ENCODE measurements around the gene ARID4B. TPM values are rescaled to one million over a fixed set of nuclear protein-coding genes. Genes with fewer than 3 reads are reported as not detected.

The ARID4B gene
- polyA plus RNA-seq, 1 donor from 2014 or later: 49.3 TPM

DNA sequence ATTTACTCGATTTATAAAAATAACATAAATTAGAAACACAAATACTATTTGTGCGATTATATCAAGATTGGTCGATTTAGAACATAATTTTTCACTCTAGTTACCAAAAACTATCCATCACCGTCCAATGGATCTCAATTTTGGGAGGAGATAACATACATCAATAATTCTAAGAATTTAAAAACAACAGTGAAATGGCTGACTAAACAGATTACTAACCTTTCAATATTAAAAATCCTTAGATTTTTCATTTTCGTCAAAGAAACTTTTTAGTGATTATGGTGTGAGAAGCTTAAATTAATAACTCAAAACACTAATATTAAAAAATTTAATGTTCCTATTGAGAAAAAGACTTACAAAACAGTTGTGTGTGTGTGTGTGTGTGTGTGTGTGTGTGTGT lies 91.9 kb downstream of the ARID4B start:
- H3K27me3 ChIP-seq (ENCODE audit: insufficient read depth, low read depth, low read length): no peaks in the 10 kb centered on the region
- no peaks in the 10 kb centered on the region for H4K20me1 ChIP-seq (ENCODE audit: insufficient read depth)
- no peaks in the 10 kb centered on the region for H3K9me3 ChIP-seq (ENCODE audit: low read length)
- TF ChIP-seq, protein P1, sequence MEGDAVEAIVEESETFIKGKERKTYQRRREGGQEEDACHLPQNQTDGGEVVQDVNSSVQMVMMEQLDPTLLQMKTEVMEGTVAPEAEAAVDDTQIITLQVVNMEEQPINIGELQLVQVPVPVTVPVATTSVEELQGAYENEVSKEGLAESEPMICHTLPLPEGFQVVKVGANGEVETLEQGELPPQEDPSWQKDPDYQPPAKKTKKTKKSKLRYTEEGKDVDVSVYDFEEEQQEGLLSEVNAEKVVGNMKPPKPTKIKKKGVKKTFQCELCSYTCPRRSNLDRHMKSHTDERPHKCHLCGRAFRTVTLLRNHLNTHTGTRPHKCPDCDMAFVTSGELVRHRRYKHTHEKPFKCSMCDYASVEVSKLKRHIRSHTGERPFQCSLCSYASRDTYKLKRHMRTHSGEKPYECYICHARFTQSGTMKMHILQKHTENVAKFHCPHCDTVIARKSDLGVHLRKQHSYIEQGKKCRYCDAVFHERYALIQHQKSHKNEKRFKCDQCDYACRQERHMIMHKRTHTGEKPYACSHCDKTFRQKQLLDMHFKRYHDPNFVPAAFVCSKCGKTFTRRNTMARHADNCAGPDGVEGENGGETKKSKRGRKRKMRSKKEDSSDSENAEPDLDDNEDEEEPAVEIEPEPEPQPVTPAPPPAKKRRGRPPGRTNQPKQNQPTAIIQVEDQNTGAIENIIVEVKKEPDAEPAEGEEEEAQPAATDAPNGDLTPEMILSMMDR (IDR thresholded peaks at IDR 0.05; ENCODE audit: poor library complexity, severe bottlenecking): no peak
- TF ChIP-seq EZH2 (IDR thresholded peaks at IDR 0.05; ENCODE audit: borderline replicate concordance, insufficient read depth, low read length, poor library complexity, severe bottlenecking) (no peak), TAF1 (IDR thresholded peaks at IDR 0.05; ENCODE audit: low read depth) (no peak), MXI1 (conservative IDR thresholded peaks at IDR 0.05; ENCODE audit: poor library complexity, severe bottlenecking) (no peak), RAD21 (conservative IDR thresholded peaks at IDR 0.05) (no peak), EP300 (conservative IDR thresholded peaks at IDR 0.05; ENCODE audit: poor library complexity, severe bottlenecking) (no peak), POLR2AphosphoS5 (IDR thresholded peaks at IDR 0.05) (no peak), SMC3 (conservative IDR thresholded peaks at IDR 0.05; ENCODE audit: poor library complexity) (no peak)
- TF ChIP-seq, protein P2, sequence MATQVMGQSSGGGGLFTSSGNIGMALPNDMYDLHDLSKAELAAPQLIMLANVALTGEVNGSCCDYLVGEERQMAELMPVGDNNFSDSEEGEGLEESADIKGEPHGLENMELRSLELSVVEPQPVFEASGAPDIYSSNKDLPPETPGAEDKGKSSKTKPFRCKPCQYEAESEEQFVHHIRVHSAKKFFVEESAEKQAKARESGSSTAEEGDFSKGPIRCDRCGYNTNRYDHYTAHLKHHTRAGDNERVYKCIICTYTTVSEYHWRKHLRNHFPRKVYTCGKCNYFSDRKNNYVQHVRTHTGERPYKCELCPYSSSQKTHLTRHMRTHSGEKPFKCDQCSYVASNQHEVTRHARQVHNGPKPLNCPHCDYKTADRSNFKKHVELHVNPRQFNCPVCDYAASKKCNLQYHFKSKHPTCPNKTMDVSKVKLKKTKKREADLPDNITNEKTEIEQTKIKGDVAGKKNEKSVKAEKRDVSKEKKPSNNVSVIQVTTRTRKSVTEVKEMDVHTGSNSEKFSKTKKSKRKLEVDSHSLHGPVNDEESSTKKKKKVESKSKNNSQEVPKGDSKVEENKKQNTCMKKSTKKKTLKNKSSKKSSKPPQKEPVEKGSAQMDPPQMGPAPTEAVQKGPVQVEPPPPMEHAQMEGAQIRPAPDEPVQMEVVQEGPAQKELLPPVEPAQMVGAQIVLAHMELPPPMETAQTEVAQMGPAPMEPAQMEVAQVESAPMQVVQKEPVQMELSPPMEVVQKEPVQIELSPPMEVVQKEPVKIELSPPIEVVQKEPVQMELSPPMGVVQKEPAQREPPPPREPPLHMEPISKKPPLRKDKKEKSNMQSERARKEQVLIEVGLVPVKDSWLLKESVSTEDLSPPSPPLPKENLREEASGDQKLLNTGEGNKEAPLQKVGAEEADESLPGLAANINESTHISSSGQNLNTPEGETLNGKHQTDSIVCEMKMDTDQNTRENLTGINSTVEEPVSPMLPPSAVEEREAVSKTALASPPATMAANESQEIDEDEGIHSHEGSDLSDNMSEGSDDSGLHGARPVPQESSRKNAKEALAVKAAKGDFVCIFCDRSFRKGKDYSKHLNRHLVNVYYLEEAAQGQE (IDR thresholded peaks at IDR 0.05; ENCODE audit: borderline replicate concordance): no peak
- no peaks in the 10 kb centered on the region for H3K36me3 ChIP-seq (ENCODE audit: insufficient read depth, low read length)
- H3K79me2 ChIP-seq (replicated peaks; ENCODE audit: insufficient read depth, low read length): no peaks in the 10 kb centered on the region
- H2AFZ ChIP-seq (ENCODE audit: low read depth, low read length): no peak overlapping the region
- H3K4me2 ChIP-seq (ENCODE audit: low read length): no peak overlapping the region
- no peaks in the 10 kb centered on the region for H3F3A ChIP-seq (ENCODE audit: insufficient read depth, low read length, poor library complexity, severe bottlenecking)
- H3K27ac ChIP-seq (ENCODE audit: low read length): no peak overlapping the region
- no peaks in the 10 kb centered on the region for H3K9me2 ChIP-seq (ENCODE audit: insufficient read depth, low read length)
- H3K9ac ChIP-seq (ENCODE audit: low read length): no peak overlapping the region
- no peak overlapping the region for H3K4me3 ChIP-seq (ENCODE audit: low read length)

DNA sequence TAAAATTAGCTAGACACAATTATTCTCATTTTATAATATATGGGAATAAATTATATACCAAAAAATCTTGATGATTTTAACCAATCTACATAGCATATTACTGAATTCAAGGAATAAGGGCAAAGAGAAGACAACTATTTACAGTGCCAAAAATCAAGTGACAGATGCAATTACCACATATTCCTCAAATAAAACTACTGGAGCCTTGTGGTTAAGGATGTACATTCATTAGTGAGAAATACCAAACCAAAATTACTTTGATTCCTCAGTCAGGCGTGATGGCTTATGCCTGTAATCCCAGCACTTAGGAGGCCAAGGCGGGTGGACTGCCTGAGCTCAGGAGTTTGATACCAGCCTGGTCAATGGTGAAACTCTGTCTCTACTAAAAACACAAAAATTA lies 98.1 kb downstream of the ARID4B start:
- Histone ChIP-seq H3F3A (ENCODE audit: insufficient read depth, low read length, poor library complexity, severe bottlenecking) (no peaks in the 10 kb centered on the region), H3K79me2 (replicated peaks; ENCODE audit: insufficient read depth, low read length) (no peaks in the 10 kb centered on the region), H4K20me1 (ENCODE audit: insufficient read depth) (no peaks in the 10 kb centered on the region), H3K27me3 (ENCODE audit: insufficient read depth, low read depth, low read length) (no peaks in the 10 kb centered on the region), H3K4me2 (ENCODE audit: low read length) (no peak overlapping the region), H3K27ac (ENCODE audit: low read length) (no peak overlapping the region), H3K9ac (ENCODE audit: low read length) (no peak overlapping the region), H3K9me3 (ENCODE audit: low read length) (no peaks in the 10 kb centered on the region), H3K4me3 (ENCODE audit: low read length) (no peak overlapping the region), H2AFZ (ENCODE audit: low read depth, low read length) (no peak overlapping the region), H3K36me3 (ENCODE audit: insufficient read depth, low read length) (no peaks in the 10 kb centered on the region), H3K9me2 (ENCODE audit: insufficient read depth, low read length) (no peaks in the 10 kb centered on the region)
- TF ChIP-seq SMC3 (conservative IDR thresholded peaks at IDR 0.05; ENCODE audit: poor library complexity) (no peak), MXI1 (conservative IDR thresholded peaks at IDR 0.05; ENCODE audit: poor library complexity, severe bottlenecking) (no peak), RAD21 (conservative IDR thresholded peaks at IDR 0.05) (no peak), EZH2 (IDR thresholded peaks at IDR 0.05; ENCODE audit: borderline replicate concordance, insufficient read depth, low read length, poor library complexity, severe bottlenecking) (no peak), TAF1 (IDR thresholded peaks at IDR 0.05; ENCODE audit: low read depth) (no peak), POLR2AphosphoS5 (IDR thresholded peaks at IDR 0.05) (no peak), EP300 (conservative IDR thresholded peaks at IDR 0.05; ENCODE audit: poor library complexity, severe bottlenecking) (no peak)
- TF ChIP-seq, protein P2 (IDR thresholded peaks at IDR 0.05; ENCODE audit: borderline replicate concordance): no peak
- TF ChIP-seq, protein P1 (IDR thresholded peaks at IDR 0.05; ENCODE audit: poor library complexity, severe bottlenecking): no peak

Measured in neural cell (in vitro differentiated cells).